K562 (cell line): ENCODE measurements around the gene PPARG. TPM values are rescaled to one million over a fixed set of nuclear protein-coding genes. Genes with fewer than 3 reads are reported as not detected.

Source experiments
- ATAC-seq: fragments of 200-7000 bp; cut with Tn5 transposase; 3 replicates; pipeline ENCODE4 v1.9.1; 2020; ENCODE audit warnings: moderate library complexity
- BruUV-seq: library from RNA; stranded (reverse); fragments of 400-500 nt; replicated peaks from 2 replicates; lab custom pipeline; 2021; lab: Mats Ljungman, UMichigan
- CTCF ChIA-PET: fragments of 300-600 bp; formaldehyde crosslinking; extraction: SDS; loops from one replicate; lab custom pipeline; 2021; ENCODE audit warnings: low intra/inter-chr PET ratio; lab: Yijun Ruan, JAX
- POLR2A ChIA-PET: fragments of 300-600, 350-650 bp; sonication (Branson Sonifier 250); formaldehyde crosslinking; extraction: SDS; loops from one replicate; lab custom pipeline; 2021; ENCODE audit warnings: antibody characterized with exemption, inconsistent platforms; lab: Yijun Ruan, JAX
- DNase-seq, 4 experiments: peaks; one replicate each; pipeline versions ENCODE4 v3.0.0 to v3.0.0-alpha.2; 2011 to 2018; ENCODE audit warnings: low spot score in 3 of 4, mixed read lengths in 3 of 4; ENCODE audit errors: extremely low read depth in 1 of 4
- FAIRE-seq: peaks from 2 replicates; lab custom pipeline; 2011; peaks lifted over from hg19 to GRCh38; lab: Jason Lieb, UNC
- H2AFZ ChIP-seq: 2 replicates; pipeline ENCODE4 v1.6.0; 2011; ENCODE audit warnings: low read depth, low read length, control low read depth, inconsistent platforms
- H3K27ac ChIP-seq: fragments of 200-600 bp; 3 replicates; pipeline ENCODE4 v1.8.0; 2011; ENCODE audit warnings: low read depth, mild to moderate bottlenecking, control low read depth, inconsistent platforms, low read length, moderate library complexity, mixed read lengths; ENCODE audit errors: extremely low read depth
- H3K27me3 ChIP-seq, 2 experiments: fragments of 300-600 bp in 1 of 2; 2 replicates in 1 of 2; 3 replicates in 1 of 2; pipeline versions ENCODE4 v1.6.0 to v1.8.0; 2011; ENCODE audit warnings: inconsistent platforms in 2 of 2, low read length in 2 of 2, mild to moderate bottlenecking in 1 of 2, mixed read lengths in 1 of 2, moderate library complexity in 1 of 2; ENCODE audit not compliant: control insufficient read depth in 2 of 2, insufficient read depth in 2 of 2
- H3K36me3 ChIP-seq: fragments of 300-600 bp; 3 replicates; pipeline ENCODE4 v1.8.0; 2011; ENCODE audit warnings: mild to moderate bottlenecking, low read length, inconsistent platforms; ENCODE audit not compliant: control insufficient read depth, insufficient read depth
- H3K4me1 ChIP-seq, 2 experiments: fragments of 200-600 bp in 1 of 2; replicated peaks in 1 of 2; 2 replicates in 1 of 2; 3 replicates in 1 of 2; pipeline versions ENCODE4 v1.5.1 to v1.8.0; 2011; ENCODE audit warnings: inconsistent platforms in 2 of 2, low read length in 2 of 2, mild to moderate bottlenecking in 1 of 2, mixed read lengths in 1 of 2, moderate library complexity in 1 of 2; ENCODE audit not compliant: control insufficient read depth in 2 of 2, insufficient read depth in 2 of 2
- H3K4me2 ChIP-seq: 2 replicates; pipeline ENCODE4 v1.6.1; 2011; ENCODE audit warnings: low read length, control low read depth, inconsistent platforms, mixed read lengths; ENCODE audit not compliant: insufficient read depth
- H3K4me3 ChIP-seq: fragments of 200-600 bp; sonication (generic), shearing (Covaris generic); 2 replicates; pipeline ENCODE4 v1.5.1; 2016; ENCODE audit warnings: control low read depth, inconsistent platforms
- H3K79me2 ChIP-seq: fragments of 200-600 bp; 3 replicates; pipeline ENCODE4 v1.8.0; 2011; ENCODE audit warnings: low read length, inconsistent platforms; ENCODE audit not compliant: control insufficient read depth, insufficient read depth
- H3K9ac ChIP-seq, 2 experiments: 2 replicates each; pipeline versions ENCODE4 v1.6.0 to v1.6.1; 2011; ENCODE audit warnings: low read depth in 2 of 2, low read length in 2 of 2, control low read depth in 1 of 2, inconsistent platforms in 1 of 2, mild to moderate bottlenecking in 1 of 2, mixed read lengths in 1 of 2; ENCODE audit not compliant: insufficient read depth in 1 of 2
- H3K9me1 ChIP-seq: one replicate; pipeline ENCODE4 v1.6.0; 2011; ENCODE audit warnings: inconsistent platforms, mild to moderate bottlenecking, low read length, moderate library complexity; ENCODE audit not compliant: control insufficient read depth, insufficient read depth
- H3K9me3 ChIP-seq: replicated peaks from 2 replicates; pipeline ENCODE4 v1.5.1; 2011; ENCODE audit warnings: low read depth, low read length, inconsistent platforms; ENCODE audit not compliant: control insufficient read depth, insufficient read depth
- H4K20me1 ChIP-seq: replicated peaks from 2 replicates; pipeline ENCODE4 v1.6.1; 2011; ENCODE audit warnings: low read length, inconsistent platforms, mixed read lengths; ENCODE audit not compliant: control insufficient read depth, insufficient read depth
- ASH1L ChIP-seq: fragments of 450-650 bp; IDR thresholded peaks from 2 replicates; pipeline ENCODE4 v1.6.1; 2018; ENCODE audit warnings: borderline replicate concordance, mild to moderate bottlenecking, low read depth; ENCODE audit not compliant: partially characterized antibody
- RHOXF2B ChIP-seq: fragments of 250-450 bp; sonication (Bioruptor Pico); conservative IDR thresholded peaks from 2 replicates; pipeline ENCODE4 v1.5.1; 2021
- SETDB1 ChIP-seq: IDR thresholded peaks from one replicate; pipeline ENCODE4 v1.6.1; 2012; ENCODE audit warnings: low read length, control low read depth, inconsistent platforms
- SNIP1 ChIP-seq: fragments of 450-650 bp; IDR thresholded peaks from 2 replicates; pipeline ENCODE4 v1.7.1; 2017; ENCODE audit warnings: low read depth, mild to moderate bottlenecking
- XRCC5 ChIP-seq: fragments of 200-400 bp; formaldehyde crosslinking; IDR thresholded peaks from 2 replicates; pipeline ENCODE4 v1.6.1; 2017; ENCODE audit warnings: low read depth, mild to moderate bottlenecking, low read length
- ZNF253 ChIP-seq: fragments of 250-450 bp; sonication (Bioruptor Pico); conservative IDR thresholded peaks from 2 replicates; pipeline ENCODE4 v1.6.1; 2021; ENCODE audit warnings: mild to moderate bottlenecking
- ZNF764 ChIP-seq: fragments of 250-450 bp; sonication (Bioruptor Pico); IDR thresholded peaks from 2 replicates; pipeline ENCODE4 v1.4.0; 2020; ENCODE audit warnings: low read depth, mild to moderate bottlenecking, moderate library complexity
- whole genome bisulfite sequencing: fragments of 100-300 bp; shearing (Covaris generic); methylation state at CpG from one replicate; pipeline ENCODE4 v1.1.6; 2016; ENCODE audit warnings: low coverage, mixed read lengths; ENCODE audit not compliant: insufficient coverage; ENCODE audit errors: missing lambda C conversion rate; 5-methylcytosine and 5-hydroxymethylcytosine counted together
- in situ Hi-C: fragments of 300-500 bp; cut with MboI; formaldehyde crosslinking; loops from 4 replicates; pipeline ENCODE4 v1.15.0; 2018; ENCODE audit warnings: inconsistent platforms, mixed read lengths
- intact Hi-C: fragments of 100-400 bp; cut with micrococcal nuclease; formaldehyde crosslinking; loops from 2 replicates; pipeline ENCODE4 v1.14.2; 2022
- polyA plus RNA-seq, 8 experiments: library from polyadenylated mRNA; depleted of rRNA in 4 of 8; stranded (reverse) in 5 of 8; unstranded in 3 of 8; fragments of >200 nt; fragmentation: Nextera tagmentation in 2 of 8; fragmentation: Illumina TruSeq in 1 of 8; extraction: Ambion mirVana in 2 of 8; extraction: Trizol in 1 of 8; gene quantifications; 2 replicates each; pipeline versions ENCODE4 v1.2.1 to v1.2.3, GENCODE V29; 2011 to 2014; ENCODE audit warnings: inconsistent platforms in 1 of 8, missing spikeins in 1 of 8
- total RNA-seq, 7 experiments: library from RNA; depleted of rRNA in 6 of 7; stranded (reverse); fragments of >200 nt in 6 of 7; fragmentation: Illumina TruSeq in 2 of 7; extraction: Trizol in 2 of 7; gene quantifications; 2 replicates each; pipeline versions ENCODE4 v1.2.1 to v1.2.3, GENCODE V29; 2011 to 2021; ENCODE audit warnings: low replicate concordance in 1 of 7
- TF ChIP-seq, protein P1 (sequence below): fragments of 200-600 bp; sonication (generic); IDR thresholded peaks from one replicate; pipeline ENCODE4 v1.6.1; 2012; ENCODE audit warnings: mild to moderate bottlenecking, low read depth, low read length, inconsistent platforms

PPARG gene
- total and polyA plus RNA-seq, 9 of the 15 experiments (the other 6 are each of a cell fraction or from before 2014, with no cell fraction given), result not detected

DNA sequence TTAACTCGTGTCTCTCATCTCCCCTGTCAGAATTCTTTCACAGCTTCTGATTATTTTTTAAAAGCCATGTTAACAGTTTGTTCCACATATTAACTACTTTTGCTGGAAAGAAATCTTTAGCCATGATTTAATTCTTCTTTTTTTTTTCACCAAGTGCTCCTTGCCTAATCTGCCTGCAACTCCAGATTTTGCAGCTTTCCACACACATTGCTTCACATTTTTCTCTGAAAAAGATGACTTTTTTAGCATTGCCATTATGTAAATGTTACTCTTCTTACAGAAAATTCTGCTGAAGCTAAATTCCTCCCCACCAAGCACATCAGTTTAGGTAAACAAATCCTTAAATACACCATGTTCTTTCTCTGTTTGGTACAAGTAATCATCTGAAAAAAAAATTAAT, 23.4 kb upstream of the PPARG start:
- Histone ChIP-seq H3K9me1 (no peaks in the 10 kb centered on the region), H3K36me3 (no peaks in the 10 kb centered on the region), H3K27ac (no peak overlapping the region), H3K9ac (no peak overlapping the region), H3K79me2 (no peaks in the 10 kb centered on the region), H3K4me3 (no peak overlapping the region), H3K4me1 (no peaks in the 10 kb centered on the region), H4K20me1 (no peaks in the 10 kb centered on the region), H3K27me3 (peaks cover 2 to 18% of the 10 kb centered on the region in 2 experiments), H3K4me2 (no peak overlapping the region), H2AFZ (no peak overlapping the region), H3K9me3 (no peaks in the 10 kb centered on the region)
- intact Hi-C loops (no loop called here), in situ Hi-C loops (no loop called here)
- BruUV-seq, result no TSS peak
- 0% methylated on average over 1 of the region's 1 CpG for WGBS
- ATAC-seq (no peak), DNase-seq (no peak), FAIRE-seq (no peak)
- ChIA-PET CTCF (no interaction called here), POLR2A (interaction anchor here (0.6 kb wide), 1 partner anchor 121 kb away, joined by 3 read pairs; no protein-coding TSS in a partner anchor)
- TF ChIP-seq SETDB1 (no peak), ZNF253 (no peak), SNIP1 (no peak), RHOXF2B (CRISPR knock-in tag) (no peak), ASH1L (no peak), XRCC5 (no peak), ZNF764 (no peak)
- TF ChIP-seq, protein P1, sequence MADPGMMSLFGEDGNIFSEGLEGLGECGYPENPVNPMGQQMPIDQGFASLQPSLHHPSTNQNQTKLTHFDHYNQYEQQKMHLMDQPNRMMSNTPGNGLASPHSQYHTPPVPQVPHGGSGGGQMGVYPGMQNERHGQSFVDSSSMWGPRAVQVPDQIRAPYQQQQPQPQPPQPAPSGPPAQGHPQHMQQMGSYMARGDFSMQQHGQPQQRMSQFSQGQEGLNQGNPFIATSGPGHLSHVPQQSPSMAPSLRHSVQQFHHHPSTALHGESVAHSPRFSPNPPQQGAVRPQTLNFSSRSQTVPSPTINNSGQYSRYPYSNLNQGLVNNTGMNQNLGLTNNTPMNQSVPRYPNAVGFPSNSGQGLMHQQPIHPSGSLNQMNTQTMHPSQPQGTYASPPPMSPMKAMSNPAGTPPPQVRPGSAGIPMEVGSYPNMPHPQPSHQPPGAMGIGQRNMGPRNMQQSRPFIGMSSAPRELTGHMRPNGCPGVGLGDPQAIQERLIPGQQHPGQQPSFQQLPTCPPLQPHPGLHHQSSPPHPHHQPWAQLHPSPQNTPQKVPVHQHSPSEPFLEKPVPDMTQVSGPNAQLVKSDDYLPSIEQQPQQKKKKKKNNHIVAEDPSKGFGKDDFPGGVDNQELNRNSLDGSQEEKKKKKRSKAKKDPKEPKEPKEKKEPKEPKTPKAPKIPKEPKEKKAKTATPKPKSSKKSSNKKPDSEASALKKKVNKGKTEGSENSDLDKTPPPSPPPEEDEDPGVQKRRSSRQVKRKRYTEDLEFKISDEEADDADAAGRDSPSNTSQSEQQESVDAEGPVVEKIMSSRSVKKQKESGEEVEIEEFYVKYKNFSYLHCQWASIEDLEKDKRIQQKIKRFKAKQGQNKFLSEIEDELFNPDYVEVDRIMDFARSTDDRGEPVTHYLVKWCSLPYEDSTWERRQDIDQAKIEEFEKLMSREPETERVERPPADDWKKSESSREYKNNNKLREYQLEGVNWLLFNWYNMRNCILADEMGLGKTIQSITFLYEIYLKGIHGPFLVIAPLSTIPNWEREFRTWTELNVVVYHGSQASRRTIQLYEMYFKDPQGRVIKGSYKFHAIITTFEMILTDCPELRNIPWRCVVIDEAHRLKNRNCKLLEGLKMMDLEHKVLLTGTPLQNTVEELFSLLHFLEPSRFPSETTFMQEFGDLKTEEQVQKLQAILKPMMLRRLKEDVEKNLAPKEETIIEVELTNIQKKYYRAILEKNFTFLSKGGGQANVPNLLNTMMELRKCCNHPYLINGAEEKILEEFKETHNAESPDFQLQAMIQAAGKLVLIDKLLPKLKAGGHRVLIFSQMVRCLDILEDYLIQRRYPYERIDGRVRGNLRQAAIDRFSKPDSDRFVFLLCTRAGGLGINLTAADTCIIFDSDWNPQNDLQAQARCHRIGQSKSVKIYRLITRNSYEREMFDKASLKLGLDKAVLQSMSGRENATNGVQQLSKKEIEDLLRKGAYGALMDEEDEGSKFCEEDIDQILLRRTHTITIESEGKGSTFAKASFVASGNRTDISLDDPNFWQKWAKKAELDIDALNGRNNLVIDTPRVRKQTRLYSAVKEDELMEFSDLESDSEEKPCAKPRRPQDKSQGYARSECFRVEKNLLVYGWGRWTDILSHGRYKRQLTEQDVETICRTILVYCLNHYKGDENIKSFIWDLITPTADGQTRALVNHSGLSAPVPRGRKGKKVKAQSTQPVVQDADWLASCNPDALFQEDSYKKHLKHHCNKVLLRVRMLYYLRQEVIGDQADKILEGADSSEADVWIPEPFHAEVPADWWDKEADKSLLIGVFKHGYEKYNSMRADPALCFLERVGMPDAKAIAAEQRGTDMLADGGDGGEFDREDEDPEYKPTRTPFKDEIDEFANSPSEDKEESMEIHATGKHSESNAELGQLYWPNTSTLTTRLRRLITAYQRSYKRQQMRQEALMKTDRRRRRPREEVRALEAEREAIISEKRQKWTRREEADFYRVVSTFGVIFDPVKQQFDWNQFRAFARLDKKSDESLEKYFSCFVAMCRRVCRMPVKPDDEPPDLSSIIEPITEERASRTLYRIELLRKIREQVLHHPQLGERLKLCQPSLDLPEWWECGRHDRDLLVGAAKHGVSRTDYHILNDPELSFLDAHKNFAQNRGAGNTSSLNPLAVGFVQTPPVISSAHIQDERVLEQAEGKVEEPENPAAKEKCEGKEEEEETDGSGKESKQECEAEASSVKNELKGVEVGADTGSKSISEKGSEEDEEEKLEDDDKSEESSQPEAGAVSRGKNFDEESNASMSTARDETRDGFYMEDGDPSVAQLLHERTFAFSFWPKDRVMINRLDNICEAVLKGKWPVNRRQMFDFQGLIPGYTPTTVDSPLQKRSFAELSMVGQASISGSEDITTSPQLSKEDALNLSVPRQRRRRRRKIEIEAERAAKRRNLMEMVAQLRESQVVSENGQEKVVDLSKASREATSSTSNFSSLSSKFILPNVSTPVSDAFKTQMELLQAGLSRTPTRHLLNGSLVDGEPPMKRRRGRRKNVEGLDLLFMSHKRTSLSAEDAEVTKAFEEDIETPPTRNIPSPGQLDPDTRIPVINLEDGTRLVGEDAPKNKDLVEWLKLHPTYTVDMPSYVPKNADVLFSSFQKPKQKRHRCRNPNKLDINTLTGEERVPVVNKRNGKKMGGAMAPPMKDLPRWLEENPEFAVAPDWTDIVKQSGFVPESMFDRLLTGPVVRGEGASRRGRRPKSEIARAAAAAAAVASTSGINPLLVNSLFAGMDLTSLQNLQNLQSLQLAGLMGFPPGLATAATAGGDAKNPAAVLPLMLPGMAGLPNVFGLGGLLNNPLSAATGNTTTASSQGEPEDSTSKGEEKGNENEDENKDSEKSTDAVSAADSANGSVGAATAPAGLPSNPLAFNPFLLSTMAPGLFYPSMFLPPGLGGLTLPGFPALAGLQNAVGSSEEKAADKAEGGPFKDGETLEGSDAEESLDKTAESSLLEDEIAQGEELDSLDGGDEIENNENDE, result no peak
